A673 (cell line): ENCODE measurements around the gene THBS1. TPM values are rescaled to one million over a fixed set of nuclear protein-coding genes. Genes with fewer than 3 reads are reported as not detected.
A peak's percentile ranks its signal among the peaks of the same experiment; 100 is the strongest.

Source experiments
- BruUV-seq: library from RNA; stranded (reverse); fragments of 400-500 nt; replicated peaks from 2 replicates; lab custom pipeline; 2021; lab: Mats Ljungman, UMichigan
- CTCF ChIA-PET: fragments of 300-600 bp; sonication (Branson Sonifier 250); formaldehyde crosslinking; loops from one replicate; lab custom pipeline; 2022; ENCODE audit warnings: antibody characterized with exemption; lab: Charles Lee
- POLR2A ChIA-PET: fragments of 300-600 bp; sonication (Branson Sonifier 250); formaldehyde crosslinking; loops from one replicate; lab custom pipeline; 2022; ENCODE audit warnings: antibody characterized with exemption; ENCODE audit not compliant: low non-redundant PET; lab: Charles Lee
- DNase-seq: peaks from one replicate; pipeline ENCODE4 v3.0.0-alpha.2; 2015; ENCODE audit warnings: low spot score
- H3K27ac ChIP-seq: fragments of 200-600 bp; sonication (generic); 2 replicates; pipeline ENCODE4 v1.5.1; 2016; ENCODE audit warnings: mixed run types, low read depth, mild to moderate bottlenecking, mixed read lengths, antibody characterized with exemption, low read length; ENCODE audit not compliant: poor library complexity, severe bottlenecking
- H3K27me3 ChIP-seq: fragments of 200-600 bp; sonication (generic); replicated peaks from 2 replicates; pipeline ENCODE4 v1.6.1; 2017; ENCODE audit warnings: mixed run types, low read depth, mild to moderate bottlenecking, mixed read lengths, antibody characterized with exemption, low read length; ENCODE audit not compliant: insufficient read depth, poor library complexity
- H3K36me3 ChIP-seq: fragments of 200-600 bp; sonication (generic); 2 replicates; pipeline ENCODE4 v1.6.1; 2016; ENCODE audit warnings: mixed run types, mild to moderate bottlenecking, mixed read lengths, antibody characterized with exemption, low read length; ENCODE audit not compliant: insufficient read depth, poor library complexity, severe bottlenecking
- H3K4me1 ChIP-seq: fragments of 200-600 bp; sonication (generic); 2 replicates; pipeline ENCODE4 v1.6.1; 2017; ENCODE audit warnings: mixed run types, mild to moderate bottlenecking, mixed read lengths, antibody characterized with exemption, low read length; ENCODE audit not compliant: insufficient read depth, poor library complexity, severe bottlenecking
- H3K4me3 ChIP-seq: fragments of 200-600 bp; sonication (generic); 2 replicates; pipeline ENCODE4 v1.5.1; 2016; ENCODE audit warnings: low read depth, mixed run types, mild to moderate bottlenecking, mixed read lengths, low read length; ENCODE audit not compliant: poor library complexity, severe bottlenecking
- H3K9me3 ChIP-seq: fragments of 200-600 bp; sonication (generic); 2 replicates; pipeline ENCODE4 v1.6.1; 2016; ENCODE audit warnings: mixed run types, low read depth, mild to moderate bottlenecking, mixed read lengths, antibody characterized with exemption, low read length; ENCODE audit not compliant: poor library complexity, severe bottlenecking
- EZH2 ChIP-seq: fragments of 200-600 bp; sonication (generic); IDR thresholded peaks from 2 replicates; pipeline ENCODE4 v1.6.1; 2017; ENCODE audit warnings: borderline replicate concordance, low read depth, mild to moderate bottlenecking, mixed read lengths, antibody characterized with exemption, low read length; ENCODE audit not compliant: poor library complexity, severe bottlenecking
- intact Hi-C: fragments of 100-400 bp; cut with micrococcal nuclease; formaldehyde crosslinking; loops from one replicate; pipeline ENCODE4 v1.10.0; 2022; ENCODE audit not compliant: unreplicated experiment
- total RNA-seq: library from RNA; stranded (reverse); gene quantifications from 2 replicates; pipeline ENCODE4 v1.2.3, GENCODE V29; 2021
- TF ChIP-seq, protein P1 (sequence below): fragments of 300-800, 200-600 bp; sonication (generic); conservative IDR thresholded peaks from 2 replicates; pipeline ENCODE4 v1.5.1; 2017; ENCODE audit warnings: low read depth, mild to moderate bottlenecking, antibody characterized with exemption, low read length, moderate library complexity, mixed read lengths

Gene THBS1
- total RNA-seq, 1 experiment from 2014 or later: 0.80 TPM

GRCh38 chr15:39641191-39641889 is 60.5 kb downstream of the THBS1 start:
- ChIA-PET POLR2A (no interaction called here), CTCF (no interaction called here)
- peaks cover 10% of the 10 kb centered on the region for H3K4me1 ChIP-seq
- H3K36me3 ChIP-seq: no peaks in the 10 kb centered on the region
- H3K4me3 ChIP-seq: no peak overlapping the region
- intact Hi-C loops: no loop called here
- TF ChIP-seq, protein P1, sequence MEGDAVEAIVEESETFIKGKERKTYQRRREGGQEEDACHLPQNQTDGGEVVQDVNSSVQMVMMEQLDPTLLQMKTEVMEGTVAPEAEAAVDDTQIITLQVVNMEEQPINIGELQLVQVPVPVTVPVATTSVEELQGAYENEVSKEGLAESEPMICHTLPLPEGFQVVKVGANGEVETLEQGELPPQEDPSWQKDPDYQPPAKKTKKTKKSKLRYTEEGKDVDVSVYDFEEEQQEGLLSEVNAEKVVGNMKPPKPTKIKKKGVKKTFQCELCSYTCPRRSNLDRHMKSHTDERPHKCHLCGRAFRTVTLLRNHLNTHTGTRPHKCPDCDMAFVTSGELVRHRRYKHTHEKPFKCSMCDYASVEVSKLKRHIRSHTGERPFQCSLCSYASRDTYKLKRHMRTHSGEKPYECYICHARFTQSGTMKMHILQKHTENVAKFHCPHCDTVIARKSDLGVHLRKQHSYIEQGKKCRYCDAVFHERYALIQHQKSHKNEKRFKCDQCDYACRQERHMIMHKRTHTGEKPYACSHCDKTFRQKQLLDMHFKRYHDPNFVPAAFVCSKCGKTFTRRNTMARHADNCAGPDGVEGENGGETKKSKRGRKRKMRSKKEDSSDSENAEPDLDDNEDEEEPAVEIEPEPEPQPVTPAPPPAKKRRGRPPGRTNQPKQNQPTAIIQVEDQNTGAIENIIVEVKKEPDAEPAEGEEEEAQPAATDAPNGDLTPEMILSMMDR: no peak
- no peak for TF ChIP-seq EZH2
- H3K9me3 ChIP-seq: no peaks in the 10 kb centered on the region
- peak; percentile 11 for DNase-seq
- BruUV-seq: no TSS peak
- no peaks in the 10 kb centered on the region for H3K27me3 ChIP-seq
- no peak overlapping the region for H3K27ac ChIP-seq

- H3K4me3 ChIP-seq: no peak overlapping the region
- CTCF ChIA-PET: no interaction called here
- no peaks in the 10 kb centered on the region for H3K9me3 ChIP-seq
- TF ChIP-seq EZH2: no peak
- TF ChIP-seq, protein P1: no peak
- DNase-seq: peak; percentile 18
- no peaks in the 10 kb centered on the region for H3K36me3 ChIP-seq
- BruUV-seq: no TSS peak
- no peak overlapping the region for H3K27ac ChIP-seq
- H3K4me1 ChIP-seq: peaks cover 10% of the 10 kb centered on the region
- no peaks in the 10 kb centered on the region for H3K27me3 ChIP-seq
- POLR2A ChIA-PET: no interaction called here
- intact Hi-C loops: no loop called here
Observed at GRCh38 chr15:39642011-39642640, 61.2 kb downstream of the THBS1 start.

DNA sequence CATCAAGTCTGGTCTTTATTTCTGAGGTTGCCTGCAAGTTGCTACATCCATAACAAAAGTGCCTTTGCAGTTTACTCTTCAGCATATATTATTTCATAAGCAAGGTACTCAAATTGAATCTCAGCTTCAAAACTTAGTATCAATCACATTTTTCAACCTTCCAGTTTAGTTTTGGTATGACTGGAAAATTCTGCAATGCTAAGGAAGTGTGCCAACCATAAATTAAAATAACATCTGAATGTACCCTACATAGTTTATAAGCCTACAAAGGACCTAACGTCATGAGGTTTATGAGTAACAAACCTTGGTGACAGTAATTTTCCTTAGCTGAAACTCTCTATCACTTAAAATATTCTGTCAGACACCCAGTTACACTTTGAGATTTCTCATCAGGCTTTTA is 62.8 kb downstream of the THBS1 start:
- intact Hi-C loops: no loop called here
- TF ChIP-seq EZH2: no peak
- TF ChIP-seq, protein P1: no peak
- Histone ChIP-seq H3K27ac (no peak overlapping the region), H3K36me3 (no peaks in the 10 kb centered on the region), H3K4me1 (peaks cover 10% of the 10 kb centered on the region), H3K9me3 (no peaks in the 10 kb centered on the region), H3K27me3 (no peaks in the 10 kb centered on the region), H3K4me3 (no peak overlapping the region)
- no TSS peak for BruUV-seq
- ChIA-PET CTCF (no interaction called here), POLR2A (no interaction called here)
- no peak for DNase-seq
